Mesenchymal stem cell (in vitro differentiated cells and primary cell): Measurements from ENCODE around the gene RAB2B. TPM values are rescaled to one million over a fixed set of nuclear protein-coding genes. Genes with fewer than 3 reads are reported as not detected.

ENCODE experiments used
- DNase-seq: peaks from one replicate; pipeline ENCODE4 v3.0.0-alpha.2; 2013
- H2AFZ ChIP-seq: one replicate; pipeline ENCODE4 v1.6.1; 2013; ENCODE audit warnings: low read depth, mild to moderate bottlenecking, control low read depth, inconsistent platforms, low read length, moderate library complexity
- H2AK5ac ChIP-seq: 2 replicates; pipeline ENCODE4 v1.6.1; 2013; ENCODE audit warnings: low read length, moderate library complexity, mild to moderate bottlenecking, inconsistent platforms; ENCODE audit not compliant: severe bottlenecking
- H2BK120ac ChIP-seq: one replicate; pipeline ENCODE4 v1.6.1; 2013; ENCODE audit warnings: low read depth, mild to moderate bottlenecking, inconsistent platforms, low read length, moderate library complexity
- H2BK12ac ChIP-seq, 2 experiments: one replicate each; pipeline ENCODE4 v1.6.1; 2013; ENCODE audit warnings: inconsistent platforms in 2 of 2, low read length in 2 of 2, mild to moderate bottlenecking in 2 of 2, moderate library complexity in 2 of 2, control low read depth in 1 of 2
- H2BK15ac ChIP-seq: one replicate; pipeline ENCODE4 v1.6.1; 2013; ENCODE audit warnings: mild to moderate bottlenecking, low read depth, inconsistent platforms; ENCODE audit not compliant: poor library complexity, severe bottlenecking
- H2BK5ac ChIP-seq: 2 replicates; pipeline ENCODE4 v1.6.1; 2013; ENCODE audit warnings: low read depth, mild to moderate bottlenecking, low read length, control low read depth, inconsistent platforms; ENCODE audit not compliant: poor library complexity, severe bottlenecking
- H3K14ac ChIP-seq, 2 experiments: one replicate each; pipeline ENCODE4 v1.6.1; 2013; ENCODE audit warnings: inconsistent platforms in 2 of 2, low read length in 2 of 2, control low read depth in 1 of 2, mild to moderate bottlenecking in 1 of 2, moderate library complexity in 1 of 2
- H3K18ac ChIP-seq, 2 experiments: one replicate each; pipeline ENCODE4 v1.6.1; 2013; ENCODE audit warnings: inconsistent platforms in 2 of 2, low read length in 2 of 2, control low read depth in 1 of 2, low read depth in 1 of 2, mild to moderate bottlenecking in 1 of 2
- H3K23ac ChIP-seq, 2 experiments: one replicate each; pipeline ENCODE4 v1.6.1; 2013; ENCODE audit warnings: inconsistent platforms in 2 of 2, low read length in 2 of 2, mild to moderate bottlenecking in 2 of 2, moderate library complexity in 2 of 2, control low read depth in 1 of 2
- H3K27ac ChIP-seq: 2 replicates; pipeline ENCODE4 v1.5.1; 2013; ENCODE audit warnings: mild to moderate bottlenecking, moderate library complexity, low read length, control low read depth, inconsistent platforms; ENCODE audit not compliant: poor library complexity, severe bottlenecking
- H3K27me3 ChIP-seq, 2 experiments: 2 replicates each; pipeline versions ENCODE4 v1.6.1 to v1.7.0; 2013; ENCODE audit warnings: low read length in 2 of 2, mild to moderate bottlenecking in 2 of 2, moderate library complexity in 2 of 2, control low read depth in 1 of 2, inconsistent platforms in 1 of 2; ENCODE audit not compliant: control insufficient read depth in 1 of 2, insufficient read depth in 1 of 2
- H3K36me3 ChIP-seq, 2 experiments: 2 replicates each; pipeline versions ENCODE4 v1.6.1 to v1.7.0; 2013; ENCODE audit warnings: low read length in 2 of 2, control low read depth in 1 of 2, inconsistent platforms in 1 of 2, low read depth in 1 of 2, mild to moderate bottlenecking in 1 of 2; ENCODE audit not compliant: insufficient read depth in 2 of 2, control insufficient read depth in 1 of 2
- H3K4ac ChIP-seq, 2 experiments: one replicate each; pipeline ENCODE4 v1.6.1; 2013; ENCODE audit warnings: inconsistent platforms in 2 of 2, low read length in 2 of 2, mild to moderate bottlenecking in 2 of 2, moderate library complexity in 2 of 2, control low read depth in 1 of 2, low read depth in 1 of 2
- H3K4me1 ChIP-seq: 2 replicates; pipeline ENCODE4 v1.6.1; 2013; ENCODE audit warnings: low read depth, low read length, control low read depth; ENCODE audit not compliant: control insufficient read depth, insufficient read depth
- H3K4me2 ChIP-seq: 2 replicates; pipeline ENCODE4 v1.6.1; 2013; ENCODE audit warnings: low read length, mild to moderate bottlenecking, inconsistent platforms; ENCODE audit not compliant: poor library complexity, severe bottlenecking
- H3K4me3 ChIP-seq, 2 experiments: 2 replicates each; pipeline versions ENCODE4 v1.5.1 to v1.7.0; 2013; ENCODE audit warnings: low read length in 2 of 2, mild to moderate bottlenecking in 2 of 2, control low read depth in 1 of 2, low read depth in 1 of 2; ENCODE audit not compliant: insufficient read depth in 1 of 2
- H3K79me1 ChIP-seq: replicated peaks from 2 replicates; pipeline ENCODE4 v1.6.1; 2013; ENCODE audit warnings: mild to moderate bottlenecking, control low read depth, low read length, inconsistent platforms; ENCODE audit not compliant: poor library complexity, severe bottlenecking
- H3K9ac ChIP-seq: 2 replicates; pipeline ENCODE4 v1.7.0; 2013; ENCODE audit warnings: mild to moderate bottlenecking, low read length, moderate library complexity
- H3K9me3 ChIP-seq: 2 replicates; pipeline ENCODE4 v1.7.0; 2013; ENCODE audit warnings: mild to moderate bottlenecking, low read length; ENCODE audit not compliant: control insufficient read depth
- H4K8ac ChIP-seq: one replicate; pipeline ENCODE4 v1.6.1; 2013; ENCODE audit warnings: inconsistent platforms, mild to moderate bottlenecking, low read length, moderate library complexity
- H4K91ac ChIP-seq: one replicate; pipeline ENCODE4 v1.6.1; 2013; ENCODE audit warnings: mild to moderate bottlenecking, low read length, inconsistent platforms
- WGBS: methylation state at CpG from one replicate; pipeline ENCODE4 v1.1.7; 2013; ENCODE audit warnings: mixed read lengths; 5-methylcytosine and 5-hydroxymethylcytosine counted together
- small RNA-seq: library from polyadenylated mRNA; stranded (forward); fragments of <200 nt; extraction: miRNeasy Mini kit (QIAGEN cat#:217004); gene quantifications from one replicate; pipeline ENCODE3, GENCODE V24; 2013; ENCODE audit warnings: low read depth

The RAB2B gene

GRCh38 chr14:21414137-21414631, 62.6 kb downstream of the RAB2B start:
- Histone ChIP-seq H2AK5ac (no peak overlapping the region), H3K18ac (no peak overlapping the region), H3K27me3 (no peaks in the 10 kb centered on the region), H3K9me3 (no peaks in the 10 kb centered on the region), H3K27ac (no peak overlapping the region), H3K79me1 (peaks cover 21% of the 10 kb centered on the region), H3K4me3 (no peak overlapping the region), H2AFZ (no peak overlapping the region), H3K4ac (no peak overlapping the region), H2BK15ac (no peak overlapping the region), H4K91ac (no peak overlapping the region), H2BK5ac (no peak overlapping the region), H3K4me2 (no peak overlapping the region), H3K4me1 (no peaks in the 10 kb centered on the region), H3K36me3 (peaks cover 32 to 84% of the 10 kb centered on the region in 2 experiments), H4K8ac (no peak overlapping the region), H2BK12ac (no peak overlapping the region), H3K9ac (no peak overlapping the region), H3K14ac (no peak overlapping the region), H3K23ac (no peak overlapping the region), H2BK120ac (no peak overlapping the region)
- DNase-seq = no peak
- WGBS = no CpG with 5 or more reads among the region's 1 CpG

Small RNAs within 50 kb of the gene (small RNA-seq; reads per million reads assigned to genes)
- gene RN7SL650P = not detected
